M059J (cell line): ENCODE results near the gene GPX4. TPM values are rescaled to one million over a fixed set of nuclear protein-coding genes. Genes with fewer than 3 reads are reported as not detected.

Experiments used
- DNase-seq: peaks from one replicate; pipeline ENCODE4 v3.0.0-alpha.2; 2012; ENCODE audit warnings: low read depth
- total RNA-seq: library from RNA; depleted of rRNA; stranded (reverse); fragments of >200 nt; shearing (Covaris generic); gene quantifications from 2 replicates; pipeline ENCODE4 v1.2.3, GENCODE V29; 2014; rRNA removed

The GPX4 gene
- total RNA-seq, 1 experiment from 2014 or later = 697 TPM

DNA sequence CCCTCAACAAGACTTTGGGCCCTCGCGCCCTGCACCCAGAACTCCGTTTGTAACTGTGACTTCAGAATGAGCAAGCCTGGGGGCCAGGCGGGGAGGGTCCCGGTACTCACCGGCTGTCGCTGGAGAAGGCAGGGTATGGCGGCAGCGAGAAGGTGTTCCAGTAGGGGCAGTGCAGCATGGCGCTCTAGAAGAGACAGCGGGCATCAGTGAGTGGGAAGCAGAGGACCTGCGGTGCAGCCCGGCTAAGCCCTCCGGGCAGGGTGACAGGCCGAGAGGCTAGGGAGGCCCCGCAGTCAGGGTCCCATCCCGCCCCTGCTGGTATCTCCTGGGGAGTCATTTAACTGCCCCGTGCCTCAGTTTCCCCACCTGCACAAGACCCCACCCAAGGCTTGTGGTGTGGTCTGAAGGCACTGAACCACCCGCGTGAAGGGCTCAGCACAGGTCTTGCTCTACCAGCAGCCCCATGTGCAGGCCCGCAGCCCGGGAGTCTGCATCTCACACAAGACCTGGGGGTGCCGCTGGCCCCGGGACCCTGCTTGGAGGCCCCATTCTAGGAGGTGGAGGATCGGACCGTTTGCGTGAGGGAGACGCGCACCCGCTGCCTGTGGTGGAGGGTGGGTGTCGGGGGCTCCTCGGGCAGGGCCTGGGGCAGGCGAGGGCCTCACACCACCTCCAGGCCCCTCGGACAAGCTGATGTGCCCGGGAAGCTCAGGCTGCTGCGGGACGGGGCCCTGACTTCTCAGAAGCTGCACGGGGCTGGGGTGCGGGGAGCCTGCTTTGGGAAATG, 45.7 kb downstream of the GPX4 start:
- DNase-seq = no peak

DNA sequence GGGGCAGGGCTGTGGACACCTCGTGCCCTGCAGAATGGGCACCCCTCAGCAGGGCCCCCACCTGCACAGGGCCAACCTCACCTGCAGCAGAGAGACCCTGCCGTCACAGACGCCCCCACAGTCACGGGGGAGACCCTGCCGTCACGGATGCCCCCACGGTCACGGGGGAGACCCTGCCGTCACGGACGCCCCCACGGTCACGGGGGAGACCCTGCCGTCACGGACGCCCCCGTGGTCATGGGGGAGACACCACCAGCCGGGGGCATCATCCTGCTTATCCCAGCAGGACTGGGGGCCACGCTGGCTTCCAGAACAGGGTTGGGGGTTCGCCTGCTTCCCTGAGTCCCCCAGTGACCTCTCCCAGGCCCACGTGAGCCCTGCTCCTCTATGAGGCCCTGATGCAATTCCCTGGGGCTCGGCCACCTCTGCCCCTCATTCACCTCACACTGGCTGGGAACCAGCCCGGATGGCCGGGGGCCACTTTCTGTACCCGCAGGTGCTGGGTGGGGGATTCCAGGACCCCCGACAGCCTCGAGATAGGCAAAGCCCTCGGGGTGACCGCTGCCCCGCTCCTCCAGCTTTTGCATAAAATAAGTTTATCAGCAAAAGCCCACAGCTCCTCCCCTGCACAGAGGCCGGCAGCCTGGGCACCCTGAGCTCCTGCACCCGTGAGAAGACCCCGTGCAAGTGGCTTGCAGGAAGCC, 46.7 kb downstream of the GPX4 start:
- DNase-seq = no peak

DNA sequence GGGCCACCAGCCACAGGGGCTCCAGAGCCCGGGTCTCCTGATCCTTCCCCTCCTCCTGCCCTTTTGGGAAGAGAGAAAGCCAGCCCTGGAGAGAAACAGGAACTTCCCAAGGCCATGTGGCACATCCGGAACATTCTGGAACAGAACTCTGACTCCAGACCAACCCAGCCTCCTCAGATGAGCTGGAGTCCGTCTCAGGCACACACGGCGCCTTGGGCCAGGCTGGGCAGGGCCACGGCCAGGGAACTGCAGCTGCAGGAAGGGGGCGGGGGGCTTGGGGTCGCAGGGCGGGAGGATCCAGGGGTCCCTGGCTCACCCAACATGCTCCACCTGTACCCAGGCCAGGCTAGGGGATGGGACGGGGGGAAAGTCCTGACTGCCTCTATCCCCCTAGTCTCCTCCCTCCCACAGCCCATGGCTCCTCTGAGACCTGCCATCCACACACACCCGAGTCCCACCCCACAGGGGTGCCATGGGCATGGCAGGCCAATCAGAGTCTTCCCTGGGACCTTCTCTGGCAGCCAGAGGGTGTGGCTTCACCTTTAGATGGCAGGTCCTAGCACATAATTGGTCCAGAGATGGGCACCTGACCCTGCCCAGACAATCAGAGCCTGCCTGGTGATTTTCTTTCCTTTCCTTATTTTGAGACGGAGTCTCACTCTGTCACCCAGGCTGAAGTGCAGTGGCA, 47.4 kb downstream of the GPX4 start:
- no peak for DNase-seq

GRCh38 chr19:1151917-1152587, 48.3 kb downstream of the GPX4 start:
- no peak for DNase-seq

GRCh38 chr19:1153891-1154730, 50.3 kb downstream of the GPX4 start:
- no peak for DNase-seq

DNA sequence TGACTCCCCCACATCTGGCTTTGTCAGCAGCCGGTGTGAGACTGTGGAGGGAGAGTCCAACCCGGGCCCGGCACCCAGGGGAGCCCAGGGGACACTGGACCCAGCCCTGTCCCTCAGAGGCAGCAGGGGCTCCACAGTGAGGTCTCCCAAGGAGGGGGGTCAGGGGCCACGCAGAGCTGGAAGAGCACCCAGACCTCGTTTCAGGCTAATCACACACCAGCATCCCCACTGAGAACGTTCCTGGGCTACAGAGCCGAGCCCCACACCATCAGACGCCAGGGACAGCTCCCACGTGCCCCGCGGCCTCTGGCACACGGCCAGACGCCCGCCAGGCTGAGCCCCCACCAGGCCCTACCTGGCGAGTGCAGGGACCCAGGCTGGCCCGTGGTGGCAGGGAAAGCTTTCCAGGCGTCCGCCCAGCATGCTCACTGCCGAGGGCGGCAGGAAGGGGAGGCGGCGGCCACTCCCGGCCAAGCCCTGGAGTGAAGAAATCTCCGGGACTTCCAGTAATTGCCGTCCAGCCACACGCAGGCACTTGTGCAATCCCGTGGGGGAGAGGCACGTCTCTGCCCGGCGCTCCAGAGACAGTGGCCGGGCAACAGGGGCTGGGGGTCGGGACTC, 51.0 kb downstream of the GPX4 start:
- no peak for DNase-seq

- DNase-seq = no peak
These were observed 51.8 kb downstream of the GPX4 start for GRCh38 chr19:1155352-1156304.

Other genes with a start within 250 kb of the GPX4 start
- gene CFD, start 244.3 kb upstream of the GPX4 start, total RNA-seq = 0.52 and 0.89 TPM in 2 replicates
- gene MED16, start 210.8 kb upstream of the GPX4 start, total RNA-seq = 22.7 and 32.8 TPM in 2 replicates
- not detected in 2 replicates for gene RNU6-9, start 210.5 kb upstream of the GPX4 start, total RNA-seq
- 30.4 and 37.0 TPM in 2 replicates for gene R3HDM4, start 190.8 kb upstream of the GPX4 start, total RNA-seq
- not detected in 2 replicates for gene KISS1R, start 186.7 kb upstream of the GPX4 start, total RNA-seq
- gene ARID3A, start 178.0 kb upstream of the GPX4 start, total RNA-seq = 0.71 and 3.7 TPM in 2 replicates
- 48.9 and 70.4 TPM in 2 replicates for gene WDR18, start 119.6 kb upstream of the GPX4 start, total RNA-seq
- not detected in 2 replicates for gene GRIN3B, start 103.6 kb upstream of the GPX4 start, total RNA-seq
- 99.9 and 126 TPM in 2 replicates for gene TMEM259, start 82.9 kb upstream of the GPX4 start, total RNA-seq
- not detected in 2 replicates for gene RNU6-2, start 82.5 kb upstream of the GPX4 start, total RNA-seq
- 259 and 333 TPM in 2 replicates for gene CNN2, start 77.4 kb upstream of the GPX4 start, total RNA-seq
- gene ABCA7, start 63.9 kb upstream of the GPX4 start, total RNA-seq = 9.3 and 13.5 TPM in 2 replicates
- 12.7 and 40.8 TPM in 2 replicates for gene ARHGAP45, start 36.8 kb upstream of the GPX4 start, total RNA-seq
- 145 and 164 TPM in 2 replicates for gene POLR2E, start 8.6 kb upstream of the GPX4 start, total RNA-seq
- gene SBNO2, start 70.3 kb downstream of the GPX4 start, total RNA-seq = 9.3 and 17.4 TPM in 2 replicates
- 31.5 and 71.6 TPM in 2 replicates for gene STK11, start 101.8 kb downstream of the GPX4 start, total RNA-seq
- 0.44 and 4.4 TPM in 2 replicates for gene CBARP, start 134.0 kb downstream of the GPX4 start, total RNA-seq
- 45.0 and 69.8 TPM in 2 replicates for gene ATP5F1D, start 137.8 kb downstream of the GPX4 start, total RNA-seq
- 4.5 and 11.0 TPM in 2 replicates for gene MIDN, start 144.6 kb downstream of the GPX4 start, total RNA-seq
- 115 and 145 TPM in 2 replicates for gene CIRBP, start 165.3 kb downstream of the GPX4 start, total RNA-seq
- gene FAM174C, start 171.5 kb downstream of the GPX4 start, total RNA-seq = 108 and 128 TPM in 2 replicates
- not detected in 2 replicates for gene EFNA2, start 181.9 kb downstream of the GPX4 start, total RNA-seq